SK-N-SH (cell line): ENCODE measurements around the gene SP1. TPM values are rescaled to one million over a fixed set of nuclear protein-coding genes. Genes with fewer than 3 reads are reported as not detected.

Experiments used
- CTCF ChIA-PET: fragments of 300-600, 350-600 bp; formaldehyde crosslinking; extraction: SDS; loops from one replicate; lab custom pipeline; 2021; lab: Yijun Ruan, JAX
- POLR2A ChIA-PET: fragments of 350-600 bp; sonication (Branson Sonifier 250); formaldehyde crosslinking; extraction: SDS; loops from one replicate; lab custom pipeline; 2020; ENCODE audit warnings: antibody characterized with exemption, inconsistent platforms; lab: Yijun Ruan, JAX
- DNase-seq: peaks from one replicate; pipeline ENCODE4 v3.0.0; 2012
- H2AFZ ChIP-seq: fragments of 200-600 bp; sonication (generic); 2 replicates; pipeline ENCODE4 v1.8.1; 2016; ENCODE audit warnings: antibody characterized with exemption, mild to moderate bottlenecking, low read depth
- H3F3A ChIP-seq: fragments of 200-600 bp; sonication (generic); replicated peaks from 2 replicates; pipeline ENCODE3; 2016; ENCODE audit warnings: antibody characterized with exemption, mild to moderate bottlenecking; ENCODE audit not compliant: insufficient read depth
- H3K27ac ChIP-seq, 2 experiments: fragments of 200-500 bp in 1 of 2; fragments of 200-600 bp in 1 of 2; sonication (Bioruptor generic) in 1 of 2; sonication (generic), shearing (Covaris generic) in 1 of 2; 2 replicates each; pipeline versions ENCODE4 v1.5.1 to v1.6.1; 2014 to 2016; ENCODE audit warnings: low read depth in 2 of 2, inconsistent platforms in 1 of 2, low read length in 1 of 2, mild to moderate bottlenecking in 1 of 2, mixed read lengths in 1 of 2
- H3K27me3 ChIP-seq: fragments of 200-600 bp; sonication (generic), shearing (Covaris generic); 2 replicates; pipeline ENCODE4 v1.6.1; 2016; ENCODE audit warnings: mixed run types; ENCODE audit not compliant: insufficient read depth
- H3K36me3 ChIP-seq, 2 experiments: fragments of 200-500 bp in 1 of 2; fragments of 200-600 bp in 1 of 2; sonication (Bioruptor generic) in 1 of 2; sonication (generic) in 1 of 2; replicated peaks in 1 of 2; 2 replicates each; pipeline versions ENCODE3 to v1.5.1; 2014 to 2016; ENCODE audit warnings: low read length in 1 of 2, mild to moderate bottlenecking in 1 of 2; ENCODE audit not compliant: insufficient read depth in 2 of 2, control insufficient read depth in 1 of 2
- H3K4me1 ChIP-seq, 2 experiments: fragments of 200-500 bp in 1 of 2; fragments of 200-600 bp in 1 of 2; sonication (Bioruptor generic) in 1 of 2; sonication (generic), shearing (Covaris generic) in 1 of 2; 2 replicates each; pipeline versions ENCODE4 v1.5.1 to v1.6.1; 2014 to 2016; ENCODE audit warnings: low read depth in 1 of 2, low read length in 1 of 2, mixed run types in 1 of 2; ENCODE audit not compliant: insufficient read depth in 2 of 2, control insufficient read depth in 1 of 2
- H3K4me2 ChIP-seq: fragments of 200-600 bp; sonication (generic), shearing (Covaris generic); 2 replicates; pipeline ENCODE4 v1.6.1; 2017; ENCODE audit warnings: mixed run types
- H3K4me3 ChIP-seq, 2 experiments: fragments of 200-500 bp in 1 of 2; fragments of 200-600 bp in 1 of 2; sonication (Bioruptor generic) in 1 of 2; sonication (generic), shearing (Covaris generic) in 1 of 2; 2 replicates each; pipeline versions ENCODE4 v1.5.1 to v1.8.1; 2014 to 2016; ENCODE audit warnings: low read depth in 2 of 2, inconsistent platforms in 1 of 2, low read length in 1 of 2, mild to moderate bottlenecking in 1 of 2, mixed read lengths in 1 of 2, moderate library complexity in 1 of 2
- H3K79me2 ChIP-seq: fragments of 200-600 bp; sonication (generic); 2 replicates; pipeline ENCODE4 v1.8.1; 2017; ENCODE audit warnings: mild to moderate bottlenecking; ENCODE audit not compliant: insufficient read depth
- H3K9ac ChIP-seq: fragments of 200-600 bp; sonication (generic); 2 replicates; pipeline ENCODE4 v1.6.1; 2017; ENCODE audit warnings: mixed run types
- H3K9me2 ChIP-seq: fragments of 200-600 bp; sonication (generic); 2 replicates; pipeline ENCODE4 v1.6.1; 2017; ENCODE audit warnings: mixed run types
- H3K9me3 ChIP-seq: fragments of 200-600 bp; sonication (generic); 2 replicates; pipeline ENCODE4 v1.6.1; 2017; ENCODE audit warnings: mixed run types, mild to moderate bottlenecking, moderate library complexity
- H4K20me1 ChIP-seq: fragments of 200-600 bp; sonication (generic); 2 replicates; pipeline ENCODE4 v1.6.1; 2017; ENCODE audit warnings: mild to moderate bottlenecking, mixed run types; ENCODE audit not compliant: insufficient read depth
- CTCF ChIP-seq: fragments of 200-600 bp; sonication (generic); IDR thresholded peaks from 2 replicates; pipeline ENCODE4 v1.6.1; 2017; ENCODE audit warnings: antibody characterized with exemption, mild to moderate bottlenecking, moderate library complexity
- FOSL2 ChIP-seq: IDR thresholded peaks from 2 replicates; pipeline ENCODE4 v1.4.0; 2012; ENCODE audit warnings: low read depth, mild to moderate bottlenecking, moderate library complexity, borderline replicate concordance
- JUND ChIP-seq: IDR thresholded peaks from 2 replicates; pipeline ENCODE4 v1.4.0; 2012
- MAX ChIP-seq: IDR thresholded peaks from 2 replicates; pipeline ENCODE4 v1.4.0; 2012; ENCODE audit warnings: low read depth
- PBX3 ChIP-seq: IDR thresholded peaks from 2 replicates; pipeline ENCODE4; 2012
- POLR2AphosphoS5 ChIP-seq: IDR thresholded peaks from 2 replicates; pipeline ENCODE4 v1.6.1; 2012; ENCODE audit warnings: low read depth, low read length
- RAD21 ChIP-seq: IDR thresholded peaks from 2 replicates; pipeline ENCODE4 v1.6.1; 2012; ENCODE audit warnings: mild to moderate bottlenecking, low read length
- TCF12 ChIP-seq: IDR thresholded peaks from 2 replicates; pipeline ENCODE4 v1.4.0; 2012
- TEAD4 ChIP-seq: IDR thresholded peaks from 2 replicates; pipeline ENCODE4 v1.4.0; 2012; ENCODE audit warnings: mild to moderate bottlenecking, borderline replicate concordance; ENCODE audit not compliant: insufficient read depth
- USF1 ChIP-seq: IDR thresholded peaks from 2 replicates; pipeline ENCODE4 v1.4.0; 2012; ENCODE audit warnings: low read depth, borderline replicate concordance
- YY1 ChIP-seq: IDR thresholded peaks from 2 replicates; pipeline ENCODE4 v1.4.0; 2012; ENCODE audit warnings: low read depth, mild to moderate bottlenecking
- WGBS: methylation state at CpG from one replicate; pipeline ENCODE4 v1.1.6; 2017; ENCODE audit warnings: low lambda C conversion rate; 5-methylcytosine and 5-hydroxymethylcytosine counted together
- polyA plus RNA-seq, 3 experiments: library from polyadenylated mRNA; depleted of rRNA; stranded (reverse); fragments of >200 nt; gene quantifications; 2 replicates each; pipeline ENCODE4 v1.2.3, GENCODE V29; 2012

The SP1 gene
- polyA plus RNA-seq, 1 of the 3 experiments (the other 2 are of a cell fraction), result 12.9 TPM

GRCh38 chr12:53427905-53428594 is 48.1 kb downstream of the SP1 start:
- DNase-seq, result no peak
- H2AFZ ChIP-seq, result no peak overlapping the region
- CTCF ChIA-PET, result interaction anchor here (0.8 to 3.0 kb wide), 10 partner anchors 10 to 103 kb away, joined by 3 to 22 read pairs (median 3); partner anchors contain the start of gene SP1

More at GRCh38 chr12:53427905-53428594, 48.1 kb downstream of the SP1 start:
- Histone ChIP-seq H3K4me2 (no peak overlapping the region), H3K9ac (no peak overlapping the region), H3K9me2 (no peaks in the 10 kb centered on the region), H4K20me1 (no peaks in the 10 kb centered on the region), H3F3A (peaks cover 10% of the 10 kb centered on the region), H3K4me1 (peaks cover 8 to 11% of the 10 kb centered on the region in 2 experiments; a peak in 3 of 4 replicates), H3K4me3 (no peak overlapping the region), H3K27me3 (no peaks in the 10 kb centered on the region), H3K79me2 (no peaks in the 10 kb centered on the region), H3K27ac (no peak overlapping the region), H3K36me3 (no peaks in the 10 kb centered on the region), H3K9me3 (no peaks in the 10 kb centered on the region)
- 47% methylated on average over 7 of the region's 7 CpGs for WGBS
- TF ChIP-seq PBX3, result peak; percentile 55; the same call in 1 of the 2 replicates
- peak; percentile 82 for TF ChIP-seq JUND
- TF ChIP-seq RAD21, result no peak
- peak; percentile 31; the same call in 1 of the 2 replicates for TF ChIP-seq POLR2AphosphoS5
- peak; percentile 52; the same call in 1 of the 2 replicates for TF ChIP-seq MAX
- TF ChIP-seq USF1, result no peak
- TF ChIP-seq CTCF, result no peak
- peak; percentile 73 for TF ChIP-seq TCF12
- TF ChIP-seq FOSL2, result peak; percentile 90
- no peak for TF ChIP-seq TEAD4
- TF ChIP-seq YY1, result no peak
- POLR2A ChIA-PET, result no interaction called here
